ENCODE data around the gene TMEM208.
A peak's percentile ranks its signal among the peaks of the same experiment; 100 is the strongest.

Gene TMEM208

GRCh38 chr16:67191995-67192681 is 34.8 kb upstream of the TMEM208 start, which contains the start of gene E2F4:
E2F4 (plus strand) TSS chr16:67192155; CDS start chr16:67192228, 73 bp downstream.
- DNase-seq (ENCODE audit: low read depth), result peak; percentile 83

- DNase-seq (ENCODE audit: low read depth), result no peak
These were observed 34.1 kb upstream of the TMEM208 start for GRCh38 chr16:67192781-67193361.

- DNase-seq (ENCODE audit: low read depth), result no peak
These were observed 33.4 kb upstream of the TMEM208 start for GRCh38 chr16:67193536-67193935.

- DNase-seq (ENCODE audit: low read depth), result no peak
These were observed 32.7 kb upstream of the TMEM208 start for GRCh38 chr16:67194260-67194659.

GRCh38 chr16:67195676-67196075 is 31.3 kb upstream of the TMEM208 start:
- DNase-seq (ENCODE audit: low read depth), result no peak

GRCh38 chr16:67196881-67197280 is 30.0 kb upstream of the TMEM208 start:
- DNase-seq (ENCODE audit: low read depth), result no peak

- DNase-seq (ENCODE audit: low read depth), result no peak
These were observed 29.2 kb upstream of the TMEM208 start for GRCh38 chr16:67197704-67198103.

- no peak for DNase-seq (ENCODE audit: low read depth)
These were observed 28.6 kb upstream of the TMEM208 start for GRCh38 chr16:67198238-67198734.

- DNase-seq (ENCODE audit: low read depth), result no peak
These were observed 27.7 kb upstream of the TMEM208 start, which contains the start of gene ELMO3 for GRCh38 chr16:67199011-67199807. ELMO3 (plus strand) TSS chr16:67199131; CDS start chr16:67199327, 196 bp downstream.

- no peak for DNase-seq (ENCODE audit: low read depth)
These were observed 27.1 kb upstream of the TMEM208 start for GRCh38 chr16:67199808-67200198.

GRCh38 chr16:67200491-67200890 is 26.4 kb upstream of the TMEM208 start:
- DNase-seq (ENCODE audit: low read depth), result no peak

GRCh38 chr16:67201411-67202345 is 25.3 kb upstream of the TMEM208 start:
- DNase-seq (ENCODE audit: low read depth), result no peak

GRCh38 chr16:67202426-67202825 is 24.5 kb upstream of the TMEM208 start:
- DNase-seq (ENCODE audit: low read depth), result no peak

GRCh38 chr16:67202956-67203493 is 23.9 kb upstream of the TMEM208 start:
- DNase-seq (ENCODE audit: low read depth), result no peak

GRCh38 chr16:67204076-67204475 is 22.9 kb upstream of the TMEM208 start:
- DNase-seq (ENCODE audit: low read depth), result no peak

GRCh38 chr16:67206129-67206837 is 20.6 kb upstream of the TMEM208 start:
- no peak for DNase-seq (ENCODE audit: low read depth)

- DNase-seq (ENCODE audit: low read depth), result no peak
These were observed 20.1 kb upstream of the TMEM208 start for GRCh38 chr16:67206838-67207248.

GRCh38 chr16:67207249-67208091 is 19.5 kb upstream of the TMEM208 start:
- DNase-seq (ENCODE audit: low read depth), result no peak

- DNase-seq (ENCODE audit: low read depth), result no peak
These were observed 18.6 kb upstream of the TMEM208 start for GRCh38 chr16:67208154-67208896.
